ENCODE data around the gene LARGE1.

The LARGE1 gene

GRCh38 chr22:33519071-33519973, 401.0 kb downstream of the LARGE1 start:
- peak; percentile 87 for DNase-seq

GRCh38 chr22:33518405-33518804, 401.9 kb downstream of the LARGE1 start:
- DNase-seq, result no peak

DNA sequence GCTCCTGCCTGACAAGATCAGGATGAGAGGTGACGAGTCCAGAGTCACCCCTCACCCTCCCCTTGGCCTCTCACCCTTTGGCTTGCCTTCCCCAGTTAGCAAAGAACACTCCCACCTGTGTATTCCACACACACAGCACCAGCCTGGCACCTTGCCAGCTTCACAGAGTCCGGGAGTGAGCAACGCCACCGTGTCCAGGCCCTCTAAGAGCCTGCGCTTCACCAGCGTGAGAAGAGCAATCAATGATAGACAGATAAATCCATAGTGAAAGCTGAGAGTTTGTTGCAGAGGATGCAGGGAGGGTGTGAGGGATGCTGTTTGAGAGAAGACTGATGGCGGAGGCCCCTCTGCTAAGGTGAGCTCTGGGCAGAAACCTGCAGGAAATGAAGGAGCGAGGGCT, 404.5 kb downstream of the LARGE1 start:
- no peak for DNase-seq

DNA sequence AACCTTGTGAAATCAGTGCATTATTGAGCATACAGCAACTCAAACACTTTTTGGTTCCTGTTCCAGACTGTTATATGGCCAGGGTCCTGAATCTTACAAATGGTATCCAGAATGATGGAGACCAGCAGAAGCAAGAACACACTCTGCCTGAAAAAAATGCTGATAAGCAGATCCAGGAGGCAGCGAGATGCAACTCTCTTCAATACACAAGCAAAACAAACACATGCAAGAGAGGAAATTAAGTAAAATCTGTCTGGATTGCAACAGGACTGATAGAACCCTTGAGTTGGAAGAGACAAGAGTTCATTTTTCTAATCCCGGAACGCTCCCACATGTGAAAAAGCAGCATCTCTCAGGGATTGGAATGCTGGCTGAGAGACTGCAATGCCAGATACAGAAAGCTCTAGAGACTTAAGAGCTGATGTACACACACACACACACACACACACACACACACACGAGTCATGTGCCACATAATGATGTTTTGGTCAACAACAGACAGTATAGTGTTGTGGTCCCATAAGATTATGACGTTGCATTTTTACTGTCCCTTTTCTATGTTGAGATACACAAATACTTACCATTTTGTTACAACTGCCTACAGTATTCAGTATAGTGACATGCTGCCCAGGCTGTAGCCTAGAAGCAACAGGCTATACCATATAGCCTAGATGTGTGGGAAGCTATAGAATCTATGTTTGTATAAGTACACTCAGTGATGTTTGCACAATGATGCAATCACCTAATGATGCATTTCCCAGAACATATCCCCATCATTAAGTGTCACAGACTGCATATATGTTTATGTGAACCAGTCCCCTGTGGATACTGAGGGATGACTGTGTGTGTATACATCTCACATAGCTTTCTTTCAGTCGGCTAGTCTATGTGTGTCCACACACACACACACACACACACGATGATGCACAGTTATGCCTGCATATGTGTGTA, 406.6 kb downstream of the LARGE1 start:
- peak; percentile 76 for DNase-seq

- no peak for DNase-seq
Observed at GRCh38 chr22:33512908-33513307, 407.4 kb downstream of the LARGE1 start.

GRCh38 chr22:33510429-33510904, 409.8 kb downstream of the LARGE1 start:
- no peak for DNase-seq

- DNase-seq, result no peak
Observed at GRCh38 chr22:33504941-33505625, 415.2 kb downstream of the LARGE1 start.

DNA sequence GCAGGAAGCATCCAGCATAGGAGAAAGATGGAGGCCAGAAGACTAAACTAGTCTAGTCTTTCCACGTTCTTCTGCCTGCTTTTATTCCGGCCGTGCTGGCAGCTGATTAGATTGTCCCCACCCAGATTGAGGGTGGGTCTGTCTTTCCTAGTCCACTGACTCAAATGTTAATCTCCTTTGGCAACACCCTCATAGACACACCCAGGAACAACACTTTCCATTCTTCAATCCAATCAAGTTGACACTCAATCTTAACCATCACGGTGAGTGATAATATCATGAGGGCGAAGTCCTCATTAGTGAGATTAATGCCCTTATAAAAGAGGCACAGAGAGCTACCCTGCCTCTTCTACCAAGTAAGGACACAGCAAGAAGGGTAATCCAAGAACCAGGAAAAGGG, 424.2 kb downstream of the LARGE1 start:
- no peak for DNase-seq

GRCh38 chr22:33493476-33494205, 426.6 kb downstream of the LARGE1 start:
- DNase-seq, result no peak

DNA sequence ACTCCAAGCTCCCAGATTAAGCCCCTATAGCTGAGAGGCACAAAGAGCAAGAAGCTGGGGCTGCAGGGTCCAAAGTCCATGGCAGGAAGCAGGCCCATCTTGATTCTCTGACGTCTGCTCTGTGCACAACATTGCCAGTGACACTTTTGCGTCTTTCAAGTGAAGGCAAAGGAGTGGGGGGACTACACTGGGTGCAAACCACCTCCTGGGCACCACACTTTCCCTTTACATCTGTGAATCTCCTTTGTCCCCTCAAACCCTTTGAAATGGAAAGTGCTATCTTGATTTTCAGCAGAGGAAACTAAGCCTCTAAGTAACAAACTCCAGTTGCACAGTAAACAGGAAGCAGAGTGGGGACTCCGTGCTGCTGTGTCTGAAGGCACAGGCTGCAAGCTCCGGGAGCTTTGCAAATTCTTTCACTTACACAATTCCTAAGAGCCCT, 428.0 kb downstream of the LARGE1 start:
- no peak for DNase-seq

GRCh38 chr22:33487041-33487716, 433.1 kb downstream of the LARGE1 start:
- no peak for DNase-seq

DNA sequence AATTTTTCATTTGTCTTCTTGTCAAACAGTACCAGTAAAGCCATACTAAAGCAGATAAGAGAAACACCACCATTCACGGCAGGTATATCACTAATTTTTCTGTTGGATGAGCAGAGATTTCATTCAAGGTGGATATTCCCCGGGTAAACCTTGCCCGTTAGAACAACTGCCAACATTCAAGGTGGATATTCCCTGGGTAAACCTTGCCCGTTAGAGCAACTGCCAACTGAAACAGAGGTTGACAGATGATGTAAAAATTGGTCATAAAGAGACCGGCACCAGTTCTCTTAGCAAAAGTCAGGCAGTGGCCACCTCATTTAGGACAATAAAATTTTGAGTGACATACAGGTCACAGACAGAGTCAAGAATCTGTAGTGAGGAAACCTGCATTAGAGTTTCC, 438.7 kb downstream of the LARGE1 start:
- DNase-seq, result no peak

DNA sequence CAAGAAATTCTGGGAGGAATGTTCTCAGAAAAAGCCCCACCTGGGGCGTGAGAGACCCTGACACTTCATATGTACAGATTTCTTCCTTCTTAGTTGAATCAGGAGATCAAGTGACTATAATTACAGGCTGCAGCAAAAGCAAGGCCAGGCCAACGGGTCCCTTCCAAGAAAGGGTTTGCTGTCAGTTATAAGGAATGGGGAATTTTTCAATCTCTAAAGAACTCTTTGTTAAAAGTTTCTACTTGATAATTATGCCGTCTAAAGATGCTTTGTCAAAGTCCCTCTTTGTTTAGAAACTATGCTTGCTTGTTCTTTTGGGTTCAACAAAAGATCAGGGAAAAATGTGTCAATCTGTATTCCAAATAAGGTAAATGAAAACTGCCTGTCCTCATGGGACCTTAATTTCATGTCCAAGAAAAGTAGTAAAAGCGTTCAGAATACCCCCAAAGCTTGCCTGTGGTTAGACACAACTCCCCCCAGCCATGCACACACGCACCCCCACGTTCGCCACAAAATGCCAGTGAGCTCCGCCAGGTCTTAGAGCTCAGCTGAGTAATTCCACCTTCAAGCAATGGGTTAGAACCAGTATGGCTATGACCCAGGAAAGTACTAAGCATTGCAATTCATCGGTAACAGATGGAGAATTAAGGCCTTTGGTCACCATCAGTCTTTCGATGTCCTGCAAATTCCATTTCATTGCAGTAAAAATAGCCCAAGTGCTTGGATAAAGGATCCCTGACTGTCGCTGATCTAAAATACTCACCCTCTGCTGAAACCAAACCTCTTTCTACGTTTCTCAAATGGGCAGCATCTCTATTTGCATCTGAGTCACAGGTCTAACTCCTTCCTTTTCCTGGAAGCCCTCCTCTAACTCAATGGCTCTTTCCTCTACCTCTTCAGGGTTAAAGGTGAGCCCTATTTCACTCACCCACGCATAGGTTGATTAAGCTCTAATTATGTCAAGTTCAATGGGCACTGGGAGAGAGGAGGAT, 442.9 kb downstream of the LARGE1 start:
- DNase-seq, result peak; percentile 31

GRCh38 chr22:33476716-33477115, 443.6 kb downstream of the LARGE1 start:
- DNase-seq, result peak; percentile 63

DNA sequence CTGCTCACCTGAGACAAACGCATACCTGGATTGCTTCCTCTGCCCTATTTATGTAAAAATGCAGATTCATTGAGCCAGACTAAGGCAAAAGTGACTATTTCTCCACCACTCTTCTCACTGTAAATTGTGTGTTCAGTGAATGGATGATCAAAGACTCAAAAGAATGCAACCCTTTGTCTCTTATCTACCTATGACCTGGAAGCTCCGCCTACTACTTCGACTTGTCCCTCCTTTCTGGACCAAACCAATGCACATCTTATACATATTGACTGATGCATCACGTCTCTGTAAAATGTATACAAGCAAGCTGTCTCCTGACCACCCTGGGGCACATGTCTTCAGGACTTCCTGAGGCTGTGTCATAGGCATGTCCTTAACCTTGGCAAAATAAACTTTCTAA, 444.1 kb downstream of the LARGE1 start:
- no peak for DNase-seq

DNA sequence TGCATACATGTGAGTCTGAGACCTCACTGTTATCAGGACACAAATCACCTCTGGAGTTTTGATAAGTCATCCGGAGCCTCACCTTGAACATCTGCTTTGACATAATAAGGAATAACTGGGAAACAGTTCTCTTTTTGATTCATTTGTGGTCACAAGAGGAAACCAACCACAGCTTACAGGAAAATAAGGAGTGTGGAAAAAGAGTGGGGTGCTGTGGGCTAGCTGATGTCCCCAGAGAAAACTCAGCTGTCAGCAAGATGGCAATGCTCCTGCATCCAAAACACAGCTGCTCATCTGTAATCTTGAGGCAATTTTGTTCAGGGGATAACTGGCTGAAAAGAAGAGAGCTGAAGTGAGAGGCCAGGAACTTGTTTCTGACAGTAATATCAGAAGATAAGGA, 445.7 kb downstream of the LARGE1 start:
- no peak for DNase-seq

GRCh38 chr22:33472462-33473344, 447.6 kb downstream of the LARGE1 start:
- DNase-seq, result peak; percentile 44

DNA sequence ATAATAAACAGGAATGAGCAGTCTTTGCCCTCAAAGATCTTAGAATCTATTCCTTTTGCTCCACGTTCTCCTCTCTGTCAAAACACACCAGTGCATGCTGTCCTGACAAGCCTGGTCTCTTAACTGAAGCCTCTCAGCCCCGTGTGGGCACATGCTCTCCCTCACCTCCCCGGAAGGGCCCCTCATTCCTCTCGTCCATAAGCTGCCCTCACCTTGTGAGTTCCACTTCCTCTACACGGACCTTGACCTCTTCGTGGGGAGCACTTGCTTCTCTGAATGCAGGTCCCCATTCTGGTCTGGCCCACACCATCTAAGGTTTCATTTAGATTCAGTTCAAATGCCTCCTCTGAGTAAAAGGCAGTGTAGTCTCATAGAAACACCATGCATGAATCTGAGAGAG, 449.8 kb downstream of the LARGE1 start:
- DNase-seq, result no peak

GRCh38 chr22:33467620-33468095, 452.6 kb downstream of the LARGE1 start:
- peak; percentile 26 for DNase-seq

Measured in fibroblast of skin of scalp (primary cell).